Measurements from ENCODE around the gene TTLL12.

Gene TTLL12

GRCh38 chr22:43213962-43214361 lies 27.0 kb upstream of the TTLL12 start:
- no peaks in the 10 kb centered on the region for H3K36me3 ChIP-seq
- no peak for TF ChIP-seq CTCF (IDR thresholded peaks at IDR 0.05)
- peaks cover 0 to 39% of the 10 kb centered on the region in 2 donors for H3K27me3 ChIP-seq
- no peaks in the 10 kb centered on the region for H3K9me3 ChIP-seq
- no peak for DNase-seq
- intact Hi-C loops (cut with DNase I; ENCODE audit: low total_unique reads): no loop called here
- H3K4me3 ChIP-seq: no peak overlapping the region
- H3K4me1 ChIP-seq: no peaks in the 10 kb centered on the region
- no peak overlapping the region for H3K27ac ChIP-seq

- no peak overlapping the region for H3K27ac ChIP-seq
- H3K9me3 ChIP-seq: no peaks in the 10 kb centered on the region
- intact Hi-C loops (cut with DNase I; ENCODE audit: low total_unique reads): no loop called here
- no peak overlapping the region for H3K4me3 ChIP-seq
- no peaks in the 10 kb centered on the region for H3K4me1 ChIP-seq
- DNase-seq: no peak
- H3K27me3 ChIP-seq: peaks cover 0 to 33% of the 10 kb centered on the region in 2 donors
- no peak for TF ChIP-seq CTCF (IDR thresholded peaks at IDR 0.05)
- H3K36me3 ChIP-seq: no peaks in the 10 kb centered on the region
Observed at GRCh38 chr22:43213051-43213450, 26.1 kb upstream of the TTLL12 start.

- Histone ChIP-seq H3K27me3 (peaks cover 0 to 30% of the 10 kb centered on the region in 2 donors), H3K36me3 (no peaks in the 10 kb centered on the region), H3K4me1 (no peaks in the 10 kb centered on the region), H3K27ac (no peak overlapping the region), H3K9me3 (no peaks in the 10 kb centered on the region), H3K4me3 (no peak overlapping the region)
- intact Hi-C loops (cut with DNase I; ENCODE audit: low total_unique reads): no loop called here
- no peak for DNase-seq
- TF ChIP-seq CTCF (IDR thresholded peaks at IDR 0.05): no peak
Observed at GRCh38 chr22:43212434-43212952, 25.6 kb upstream of the TTLL12 start.

GRCh38 chr22:43211941-43212433 lies 25.1 kb upstream of the TTLL12 start:
- TF ChIP-seq CTCF (IDR thresholded peaks at IDR 0.05): no peak
- Histone ChIP-seq H3K4me1 (no peaks in the 10 kb centered on the region), H3K9me3 (no peaks in the 10 kb centered on the region), H3K27me3 (peaks cover 0 to 30% of the 10 kb centered on the region in 2 donors), H3K27ac (no peak overlapping the region), H3K36me3 (no peaks in the 10 kb centered on the region), H3K4me3 (no peak overlapping the region)
- no peak for DNase-seq
- intact Hi-C loops (cut with DNase I; ENCODE audit: low total_unique reads): no loop called here

- Histone ChIP-seq H3K4me3 (no peak overlapping the region), H3K27me3 (peaks cover 0 to 33% of the 10 kb centered on the region in 2 donors), H3K4me1 (no peaks in the 10 kb centered on the region), H3K27ac (no peak overlapping the region), H3K36me3 (no peaks in the 10 kb centered on the region), H3K9me3 (no peaks in the 10 kb centered on the region)
- intact Hi-C loops (cut with DNase I; ENCODE audit: low total_unique reads): no loop called here
- no peak for DNase-seq
- TF ChIP-seq CTCF (IDR thresholded peaks at IDR 0.05): no peak
Observed at GRCh38 chr22:43210631-43211515, 23.9 kb upstream of the TTLL12 start.
